HepG2 (cell line): ENCODE data around the gene ZBTB14. TPM values are rescaled to one million over a fixed set of nuclear protein-coding genes. Genes with fewer than 3 reads are reported as not detected.

Experiments
- CHD4 ChIP-seq: fragments of 200-600 bp; sonication (generic); IDR thresholded peaks from 2 replicates; pipeline ENCODE4 v1.7.0; 2017; ENCODE audit warnings: mild to moderate bottlenecking, low read length, borderline replicate concordance
- GABPB1 ChIP-seq: IDR thresholded peaks from 2 replicates; pipeline ENCODE4 v1.6.1; 2016; ENCODE audit warnings: mild to moderate bottlenecking, missing genetic modification reagents, moderate library complexity, missing compliant biosample characterization
- HBP1 ChIP-seq: IDR thresholded peaks from 2 replicates; pipeline ENCODE4 v1.6.1; 2016; ENCODE audit warnings: low read depth, control low read depth
- KDM3A ChIP-seq: IDR thresholded peaks from 2 replicates; pipeline ENCODE4 v1.6.1; 2018; ENCODE audit warnings: low read depth, missing compliant biosample characterization
- PHF21A ChIP-seq: sonication (generic); formaldehyde crosslinking; IDR thresholded peaks from 2 replicates; pipeline ENCODE4 v1.5.0; 2020; ENCODE audit warnings: mild to moderate bottlenecking, missing genetic modification reagents
- REXO4 ChIP-seq: sonication (generic); formaldehyde crosslinking; IDR thresholded peaks from 2 replicates; pipeline ENCODE4 v1.8.0; 2022; ENCODE audit warnings: missing genetic modification reagents, mild to moderate bottlenecking, borderline replicate concordance
- RFX1 ChIP-seq: fragments of 450-650 bp; IDR thresholded peaks from 2 replicates; pipeline ENCODE4 v1.6.1; 2017
- SCMH1 ChIP-seq: sonication (generic); formaldehyde crosslinking; IDR thresholded peaks from 2 replicates; pipeline ENCODE4 v1.9.0; 2021; ENCODE audit warnings: missing genetic modification reagents, mild to moderate bottlenecking, borderline replicate concordance
- TAF15 ChIP-seq: fragments of 200-400 bp; formaldehyde crosslinking; IDR thresholded peaks from one replicate; pipeline ENCODE4 v1.6.1; 2018; ENCODE audit warnings: mild to moderate bottlenecking, low read depth, low read length; ENCODE audit not compliant: poor library complexity, severe bottlenecking
- TBX2 ChIP-seq: sonication (generic); formaldehyde crosslinking; IDR thresholded peaks from 2 replicates; pipeline ENCODE4 v1.5.0; 2020; ENCODE audit warnings: missing genetic modification reagents, mild to moderate bottlenecking, borderline replicate concordance
- ZFP36L1 ChIP-seq: sonication (generic); formaldehyde crosslinking; IDR thresholded peaks from 2 replicates; pipeline ENCODE4 v1.8.0; 2022; ENCODE audit warnings: mild to moderate bottlenecking, missing genetic modification reagents, moderate library complexity
- ZNF136 ChIP-seq: sonication (generic); formaldehyde crosslinking; IDR thresholded peaks from 2 replicates; pipeline ENCODE4 v1.8.1; 2022; ENCODE audit warnings: low read depth, mild to moderate bottlenecking, moderate library complexity, missing genetic modification reagents
- ZNF276 ChIP-seq: sonication (generic); formaldehyde crosslinking; IDR thresholded peaks from 2 replicates; pipeline ENCODE4 v1.4.0; 2020; ENCODE audit warnings: mild to moderate bottlenecking, low read depth, missing genetic modification reagents
- ZNF383 ChIP-seq: sonication (generic); formaldehyde crosslinking; IDR thresholded peaks from 2 replicates; pipeline ENCODE4 v1.4.0; 2020; ENCODE audit warnings: missing genetic modification reagents, mild to moderate bottlenecking, borderline replicate concordance
- ZNF44 ChIP-seq: sonication (generic); formaldehyde crosslinking; IDR thresholded peaks from 2 replicates; pipeline ENCODE4 v1.5.1; 2020; ENCODE audit warnings: mild to moderate bottlenecking, missing genetic modification reagents
- ZNF503 ChIP-seq: sonication (generic); formaldehyde crosslinking; IDR thresholded peaks from 2 replicates; pipeline ENCODE4 v1.4.0; 2020; ENCODE audit warnings: missing genetic modification reagents
- ZNF530 ChIP-seq: sonication (generic); formaldehyde crosslinking; IDR thresholded peaks from 2 replicates; pipeline ENCODE4 v1.5.0; 2020; ENCODE audit warnings: low read depth, mild to moderate bottlenecking, missing genetic modification reagents
- ZNF580 ChIP-seq: IDR thresholded peaks from 2 replicates; pipeline ENCODE4 v1.6.1; 2016; ENCODE audit warnings: low read depth, borderline replicate concordance
- ZNF589 ChIP-seq: sonication (generic); formaldehyde crosslinking; conservative IDR thresholded peaks from 2 replicates; pipeline ENCODE4 v1.8.0; 2022; ENCODE audit warnings: mild to moderate bottlenecking, moderate library complexity, missing genetic modification reagents
- ZNF75D ChIP-seq: sonication (generic); formaldehyde crosslinking; IDR thresholded peaks from 2 replicates; pipeline ENCODE4 v1.8.1; 2023; ENCODE audit warnings: missing genetic modification reagents, mild to moderate bottlenecking, borderline replicate concordance
- ZNF773 ChIP-seq: sonication (generic); formaldehyde crosslinking; IDR thresholded peaks from 2 replicates; pipeline ENCODE4 v1.4.0; 2020; ENCODE audit warnings: missing genetic modification reagents, borderline replicate concordance
- ZSCAN5A ChIP-seq: sonication (generic); formaldehyde crosslinking; IDR thresholded peaks from 2 replicates; pipeline ENCODE4 v1.8.0; 2022; ENCODE audit warnings: mild to moderate bottlenecking, missing genetic modification reagents, borderline replicate concordance
- polyA plus RNA-seq, 8 experiments: library from polyadenylated mRNA; depleted of rRNA in 3 of 8; stranded (reverse) in 7 of 8; unstranded in 1 of 8; fragments of >200 nt; fragmentation: Illumina TruSeq in 4 of 8; extraction: Trizol in 4 of 8; gene quantifications; 2 replicates each; pipeline versions ENCODE4 v1.2.1 to v1.2.3, GENCODE V29; 2011 to 2016; ENCODE audit warnings: low read depth in 4 of 8, missing spikeins in 1 of 8, mixed read lengths in 1 of 8; ENCODE audit not compliant: insufficient read depth in 1 of 8
- total RNA-seq, 5 experiments: library from RNA; depleted of rRNA; stranded (reverse); fragments of >200 nt; fragmentation: Illumina TruSeq; extraction: Trizol; gene quantifications; 2 replicates each; pipeline ENCODE4 v1.2.3, GENCODE V29; 2016; ENCODE audit warnings: low read depth in 1 of 5

Gene ZBTB14
- total and polyA plus RNA-seq, 2 of the 13 experiments (the other 11 are each of a cell fraction or from before 2014, with no cell fraction given): 8.0 to 14.4 TPM

GRCh38 chr18:5296706-5297320 lies 1.3 kb upstream of the ZBTB14 start (continued):
- TF ChIP-seq ZNF276 (CRISPR knock-in tag) (no peak), ZNF136 (CRISPR knock-in tag) (no peak), ZNF75D (CRISPR knock-in tag) (no peak), TBX2 (CRISPR knock-in tag) (no peak), ZFP36L1 (CRISPR knock-in tag) (no peak), REXO4 (no peak), PHF21A (CRISPR knock-in tag) (no peak), SCMH1 (CRISPR knock-in tag) (no peak), CHD4 (0 out of 2 replicates have a peak, but pooled peaks have one; percentile 2), ZNF44 (no peak), ZNF580 (CRISPR knock-in tag) (no peak), KDM3A (CRISPR knock-in tag) (no peak), HBP1 (no peak), ZNF503 (CRISPR knock-in tag) (no peak), ZNF383 (no peak), ZNF530 (CRISPR knock-in tag) (no peak), TAF15 (no peak), RFX1 (no peak), GABPB1 (no peak; the same call in 1 of the 2 replicates), ZNF773 (CRISPR knock-in tag) (no peak), ZNF589 (CRISPR knock-in tag) (no peak), ZSCAN5A (CRISPR knock-in tag) (no peak)
